GM18520 (cell line): ENCODE results near the gene PPAN.

Source experiments
- ATAC-seq: cut with Tn5 transposase; IDR thresholded peaks from one replicate; pipeline ENCODE4 v1.9.1; 2021; ENCODE audit not compliant: unreplicated experiment

PPAN gene, protein sequence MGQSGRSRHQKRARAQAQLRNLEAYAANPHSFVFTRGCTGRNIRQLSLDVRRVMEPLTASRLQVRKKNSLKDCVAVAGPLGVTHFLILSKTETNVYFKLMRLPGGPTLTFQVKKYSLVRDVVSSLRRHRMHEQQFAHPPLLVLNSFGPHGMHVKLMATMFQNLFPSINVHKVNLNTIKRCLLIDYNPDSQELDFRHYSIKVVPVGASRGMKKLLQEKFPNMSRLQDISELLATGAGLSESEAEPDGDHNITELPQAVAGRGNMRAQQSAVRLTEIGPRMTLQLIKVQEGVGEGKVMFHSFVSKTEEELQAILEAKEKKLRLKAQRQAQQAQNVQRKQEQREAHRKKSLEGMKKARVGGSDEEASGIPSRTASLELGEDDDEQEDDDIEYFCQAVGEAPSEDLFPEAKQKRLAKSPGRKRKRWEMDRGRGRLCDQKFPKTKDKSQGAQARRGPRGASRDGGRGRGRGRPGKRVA

DNA sequence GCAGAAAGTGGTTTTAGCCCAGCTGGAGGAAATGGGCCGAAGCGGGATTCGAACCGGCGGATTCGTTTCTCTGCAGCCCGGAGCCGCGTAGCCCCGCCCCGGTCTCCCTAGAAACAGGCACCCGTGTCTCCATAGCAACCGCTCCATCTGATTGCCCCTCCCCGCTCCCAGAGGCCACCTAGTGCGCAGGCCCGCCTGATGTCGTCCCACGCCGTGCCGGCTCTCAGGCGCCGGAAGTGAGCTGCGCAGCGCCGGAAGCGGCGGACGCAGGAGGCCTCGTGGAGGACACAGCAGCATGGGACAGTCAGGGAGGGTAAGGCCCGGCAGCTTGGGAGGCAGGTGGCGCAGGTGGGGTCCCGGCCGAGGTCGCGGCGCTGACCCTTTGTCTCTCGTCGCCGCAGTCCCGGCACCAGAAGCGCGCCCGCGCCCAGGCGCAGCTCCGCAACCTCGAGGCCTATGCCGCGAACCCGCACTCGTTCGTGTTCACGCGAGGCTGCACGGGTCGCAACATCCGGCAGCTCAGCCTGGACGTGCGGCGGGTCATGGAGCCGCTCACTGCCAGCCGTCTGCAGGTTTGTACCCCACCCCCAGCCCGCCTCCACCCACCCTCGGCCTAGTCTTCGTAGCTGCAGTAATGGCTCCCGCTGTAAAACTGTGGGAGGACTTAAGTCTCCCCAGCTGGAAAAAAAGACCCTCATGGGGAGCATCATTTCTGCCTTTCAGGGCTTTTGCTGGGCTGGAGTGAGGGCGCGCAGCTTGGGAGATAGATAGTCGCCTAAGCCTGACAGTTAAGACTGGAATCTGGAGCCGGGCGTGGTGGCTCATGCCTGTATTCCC is at the start of gene PPAN:
Gene PPAN, plus strand, starts transcription at position 263 of the 837 bp plus-strand sequence. Its CDS starts 33 bp downstream, at position 296.
- ATAC-seq = peak; percentile 39

DNA sequence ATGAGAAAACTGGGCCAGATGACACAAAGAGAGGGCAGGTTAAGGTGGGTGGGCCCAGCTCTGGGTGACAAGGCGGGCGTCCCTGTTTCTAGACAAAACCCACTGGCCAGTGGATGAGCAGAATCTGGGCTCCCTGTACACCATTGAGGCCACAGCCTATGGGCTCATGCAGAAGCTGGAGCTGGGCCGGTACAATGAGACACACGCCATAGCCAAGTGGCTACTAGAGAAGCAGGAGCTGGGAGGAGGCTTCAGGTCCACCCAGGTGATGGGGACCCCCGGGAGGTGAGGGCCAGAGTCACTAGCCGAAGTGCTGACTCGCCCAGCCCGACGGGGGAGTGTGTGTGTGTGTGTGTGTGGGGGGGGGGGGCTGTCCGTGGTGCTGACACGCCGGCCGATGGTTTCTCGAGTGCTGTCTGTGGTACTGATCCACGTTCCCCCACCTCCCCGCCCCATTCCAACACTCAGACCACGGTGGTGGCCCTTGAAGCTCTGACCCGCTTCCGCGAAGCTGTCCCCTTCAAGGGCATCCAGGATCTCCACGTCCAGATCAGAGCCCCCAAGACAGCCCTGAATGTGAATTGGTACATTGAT is 44.3 kb upstream of the PPAN start:
- no peak for ATAC-seq

DNA sequence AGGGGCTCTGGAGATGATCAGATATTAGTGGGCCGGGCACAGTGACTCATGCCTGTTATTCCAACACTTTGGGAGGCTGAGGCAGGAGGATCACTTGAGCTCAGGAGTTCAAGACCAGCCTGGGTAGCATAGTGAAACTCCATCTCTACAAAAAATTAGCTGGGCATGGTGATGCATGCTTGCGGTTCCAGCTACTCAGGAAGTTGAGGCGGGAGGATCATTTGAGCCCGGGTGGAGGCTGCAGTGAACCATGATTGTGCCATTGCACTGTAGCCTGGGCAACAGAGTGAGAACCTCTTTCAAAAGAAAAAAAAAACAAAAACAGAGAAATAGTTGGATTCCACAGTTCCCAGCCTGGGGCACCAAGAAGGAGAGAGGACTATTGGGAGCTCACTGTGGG is 38.0 kb upstream of the PPAN start:
- ATAC-seq = no peak

DNA sequence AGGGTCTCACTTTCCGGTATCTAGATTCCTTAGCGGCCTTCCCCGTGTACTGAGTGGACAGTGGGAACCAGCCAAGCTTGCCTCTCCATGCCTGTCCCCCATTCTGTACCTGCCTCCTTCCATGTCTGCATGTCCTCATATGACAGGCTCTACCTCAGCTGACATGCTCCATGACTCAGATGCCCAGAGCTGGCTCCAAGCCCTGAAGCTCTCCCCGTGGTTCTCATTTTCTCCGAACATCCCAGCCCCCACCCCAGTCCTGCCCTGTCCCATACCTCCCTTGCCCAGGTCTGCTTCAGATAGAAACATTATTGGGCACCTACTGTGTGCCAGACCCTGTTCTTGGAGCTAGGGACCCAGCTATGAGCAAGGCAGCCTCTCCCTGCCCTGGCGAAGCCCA is 37.1 kb upstream of the PPAN start:
- ATAC-seq = no peak

DNA sequence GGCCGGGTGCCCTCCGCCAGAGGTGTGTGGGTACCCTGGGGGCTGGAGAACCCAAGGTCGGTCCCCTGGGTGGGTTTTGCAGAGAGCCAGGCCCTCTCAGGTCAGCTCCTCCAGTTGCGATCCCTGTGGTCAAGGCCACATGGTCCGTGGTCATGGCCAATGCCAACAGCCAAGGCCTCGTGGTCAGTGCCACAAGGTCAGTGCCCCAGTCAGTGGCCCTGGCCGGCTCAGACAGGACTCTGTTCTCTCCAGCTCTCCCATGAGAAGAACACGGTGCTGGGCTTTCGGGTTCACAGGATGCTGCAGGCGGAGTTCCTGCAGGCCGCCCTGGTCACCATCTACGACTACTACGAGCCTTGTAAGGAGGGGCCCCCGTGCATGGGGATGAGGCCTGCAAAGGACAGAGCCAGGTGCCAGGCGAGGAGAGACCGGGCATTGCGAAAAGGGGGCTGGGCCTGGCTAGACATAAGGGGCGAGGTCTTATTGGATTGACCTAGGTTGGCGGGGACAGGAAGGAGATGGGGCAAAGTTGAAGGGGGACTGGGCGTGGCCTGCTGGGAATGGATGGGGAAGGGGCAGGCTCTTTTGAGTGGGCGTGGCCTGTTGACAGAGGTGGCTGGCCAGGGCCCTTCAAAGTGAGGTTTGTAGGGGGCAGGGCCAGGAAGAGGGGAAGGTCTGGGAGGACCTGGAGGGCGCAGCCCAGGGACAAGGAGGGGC is 35.3 kb upstream of the PPAN start:
- ATAC-seq = no peak

DNA sequence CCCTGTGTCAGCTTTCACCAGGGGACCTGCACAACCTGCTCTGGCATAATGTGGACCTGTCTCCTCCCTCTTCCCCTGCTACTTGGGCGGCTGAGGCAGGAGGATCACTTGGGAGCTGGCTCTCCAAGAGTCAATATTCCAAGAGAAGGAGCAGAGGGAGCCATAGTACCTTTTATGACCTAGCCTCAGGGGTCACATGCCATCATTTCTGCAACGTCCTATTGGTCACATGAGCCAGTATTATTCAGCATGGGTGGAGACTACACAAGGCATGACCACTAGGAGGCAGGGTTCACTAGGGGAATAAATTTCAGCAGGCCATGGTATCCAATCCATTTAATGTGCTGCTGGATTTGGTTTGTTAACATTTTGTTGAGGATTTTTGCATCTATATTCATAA is 32.0 kb upstream of the PPAN start:
- no peak for ATAC-seq

DNA sequence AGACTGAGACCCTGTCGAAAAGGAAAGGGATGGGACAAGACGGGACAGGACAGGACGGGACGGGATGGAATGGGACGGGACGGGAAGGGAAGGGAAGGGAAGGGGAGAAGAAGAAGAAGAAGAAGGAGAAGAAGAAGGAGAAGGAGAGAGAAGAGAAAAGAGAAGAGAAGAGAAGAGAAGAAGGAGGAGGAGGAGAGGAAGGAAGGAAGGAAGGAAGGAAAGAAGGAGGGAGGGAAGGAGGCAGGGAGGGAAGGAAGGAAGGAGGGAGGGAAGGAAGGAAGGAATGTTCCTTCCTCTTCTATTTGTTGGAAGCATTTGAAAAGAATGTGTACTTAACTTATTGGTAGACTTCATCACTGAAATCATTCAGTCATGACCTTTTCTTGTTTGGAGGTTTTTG is 29.6 kb upstream of the PPAN start:
- ATAC-seq = no peak

DNA sequence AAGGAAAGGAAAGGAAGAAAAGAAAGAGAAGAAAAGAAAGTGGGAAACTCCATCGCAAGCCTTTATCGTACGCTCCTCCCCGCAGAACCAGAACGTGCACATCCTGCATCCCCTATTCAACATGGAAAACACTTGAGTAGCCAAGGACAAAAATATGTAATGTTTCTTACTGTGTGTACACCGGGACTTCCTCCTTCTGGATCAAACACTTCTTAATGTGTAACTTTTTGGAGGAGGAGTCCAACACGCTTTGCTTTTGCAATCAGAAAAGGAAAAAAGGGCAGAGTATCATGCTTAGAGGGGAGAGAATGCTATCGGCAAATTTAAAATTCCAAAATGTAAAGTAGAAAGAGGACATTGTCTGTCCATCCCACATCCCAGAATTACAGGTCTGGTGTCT is 27.8 kb upstream of the PPAN start:
- ATAC-seq = no peak

DNA sequence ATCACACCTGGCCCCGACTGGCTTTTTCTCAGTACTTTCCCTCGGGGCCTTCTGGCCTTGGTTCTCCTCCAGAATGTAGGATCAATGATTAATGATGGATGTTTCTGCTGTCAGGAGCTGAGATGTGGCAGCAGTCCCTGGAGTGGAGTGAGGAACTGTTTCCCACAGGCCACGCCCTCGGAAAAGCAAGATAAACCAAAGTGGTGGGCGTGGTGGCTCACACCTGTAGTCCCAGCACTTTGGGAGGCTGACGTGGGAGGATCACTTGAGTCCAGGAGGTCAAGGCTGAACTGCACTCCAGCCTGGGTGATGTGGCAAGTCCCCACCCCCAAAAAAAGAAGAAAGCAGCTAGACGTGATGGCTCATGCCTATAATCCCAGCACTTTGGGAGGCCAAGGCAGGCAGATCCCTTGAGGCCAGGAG is 27.1 kb upstream of the PPAN start:
- ATAC-seq = no peak

DNA sequence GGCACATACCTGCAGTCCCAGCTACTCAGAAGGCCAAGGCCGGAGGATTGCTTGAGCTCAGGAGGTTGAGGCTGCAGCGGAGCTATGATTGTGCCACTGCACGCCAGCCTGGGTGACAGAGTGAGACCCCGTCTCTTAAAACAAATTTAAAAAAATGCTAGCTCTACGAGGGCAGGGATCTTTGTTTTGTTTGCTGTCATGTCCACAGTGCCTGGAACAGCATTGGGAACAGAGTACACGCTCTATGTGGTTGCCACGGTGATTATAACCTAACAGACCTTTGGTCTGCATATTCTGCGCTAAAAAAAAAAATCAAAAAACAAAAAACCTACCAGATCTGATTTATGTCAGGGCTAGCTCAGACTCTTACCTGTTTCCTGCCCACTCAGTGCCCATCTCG is 22.3 kb upstream of the PPAN start:
- ATAC-seq = no peak

DNA sequence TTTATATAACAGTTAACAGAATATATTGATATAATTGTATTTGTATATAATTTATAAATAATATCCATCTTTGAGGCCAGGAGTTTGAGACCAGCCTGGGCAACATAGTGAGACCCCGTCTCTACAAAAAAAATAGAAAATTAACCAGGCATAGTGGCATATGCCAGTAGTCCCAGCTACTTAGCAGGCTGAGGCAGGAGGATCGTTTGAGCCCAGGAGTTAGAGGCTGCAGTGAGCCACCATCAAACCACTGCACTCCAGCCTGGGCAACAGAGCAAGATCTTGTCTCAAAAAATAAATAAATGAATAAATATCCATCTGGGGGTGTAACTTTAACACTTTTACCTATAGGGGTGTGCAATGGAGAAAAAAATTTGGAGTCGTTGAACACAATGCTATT is 21.4 kb upstream of the PPAN start:
- ATAC-seq = no peak

DNA sequence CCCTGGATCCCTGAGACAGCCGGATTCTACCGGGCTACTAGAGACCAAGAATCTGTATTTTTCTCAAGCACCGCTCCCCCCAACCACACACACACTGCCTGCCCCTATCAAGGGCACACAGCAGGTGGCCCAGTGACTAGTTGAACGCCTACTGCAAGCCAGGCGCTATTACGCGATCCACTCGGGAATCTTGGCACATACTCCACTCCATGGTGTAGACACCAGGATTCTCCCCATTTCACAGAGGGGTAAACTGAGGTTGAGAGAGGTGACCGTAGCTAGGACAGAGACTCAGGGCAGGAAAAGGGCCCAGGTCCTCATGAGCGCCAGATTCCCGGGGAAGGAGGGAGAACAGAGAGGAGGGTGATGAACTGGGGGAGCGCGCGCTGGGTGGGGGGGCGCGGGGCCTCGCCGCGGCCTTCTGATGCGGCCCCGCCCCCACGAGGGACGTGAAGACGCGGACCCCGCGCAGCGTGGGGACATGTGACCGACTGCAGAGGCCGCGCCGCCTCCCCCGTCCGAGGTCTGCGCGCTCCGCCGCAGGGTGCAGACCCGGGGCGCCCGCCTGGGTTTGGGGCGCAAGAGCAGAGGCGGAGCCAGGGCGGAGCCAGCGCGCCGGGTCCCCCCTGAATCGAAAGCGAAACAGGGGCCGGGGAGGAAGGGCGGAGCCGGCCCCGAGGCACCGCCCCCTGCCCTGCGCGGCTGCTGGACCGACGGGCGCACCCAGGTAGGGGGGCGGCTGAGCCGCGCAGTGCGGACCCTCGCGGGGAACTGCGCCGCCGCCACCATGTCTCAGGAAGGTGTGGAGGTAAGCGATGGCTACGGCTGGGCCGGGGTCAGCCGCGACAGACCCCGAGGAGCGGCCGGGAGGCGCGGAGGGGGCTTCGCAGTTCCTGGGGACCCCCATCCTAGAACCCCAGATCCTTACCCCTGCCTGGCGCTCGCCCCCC is 20.2 kb upstream of the PPAN start, which contains the start of gene SHFL:
Gene SHFL, plus strand, starts transcription at position 677 of the 950 bp plus-strand sequence. Its CDS starts 111 bp downstream, at position 788.
- ATAC-seq = peak; percentile 80

DNA sequence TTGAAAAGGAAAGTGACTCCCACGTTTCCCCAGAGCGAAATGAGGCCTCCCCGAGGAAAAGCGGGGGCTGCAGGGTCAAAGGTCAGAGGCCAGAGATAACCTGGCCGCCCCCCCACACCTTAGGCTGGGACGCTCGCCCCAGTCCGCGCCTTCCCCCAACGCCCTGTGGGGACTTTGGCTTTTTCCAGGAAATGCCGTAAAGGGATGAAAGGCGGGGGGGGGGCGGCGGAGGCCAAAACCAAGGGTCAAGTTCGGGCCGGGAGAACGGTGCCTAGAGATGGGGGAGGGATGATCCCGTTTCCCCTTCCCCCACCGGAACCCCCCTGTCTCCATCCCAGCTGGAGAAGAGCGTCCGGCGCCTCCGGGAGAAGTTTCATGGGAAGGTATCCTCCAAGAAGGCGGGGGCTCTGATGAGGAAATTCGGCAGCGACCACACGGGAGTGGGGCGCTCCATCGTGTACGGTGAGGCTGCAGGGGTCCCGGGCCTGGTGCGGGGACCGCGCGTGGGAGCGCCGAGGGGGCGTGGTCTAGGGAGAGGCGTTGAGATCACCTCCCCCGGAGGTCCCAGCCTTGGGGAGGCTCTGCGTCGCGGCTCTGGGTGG is 19.5 kb upstream of the PPAN start:
- ATAC-seq = no peak

DNA sequence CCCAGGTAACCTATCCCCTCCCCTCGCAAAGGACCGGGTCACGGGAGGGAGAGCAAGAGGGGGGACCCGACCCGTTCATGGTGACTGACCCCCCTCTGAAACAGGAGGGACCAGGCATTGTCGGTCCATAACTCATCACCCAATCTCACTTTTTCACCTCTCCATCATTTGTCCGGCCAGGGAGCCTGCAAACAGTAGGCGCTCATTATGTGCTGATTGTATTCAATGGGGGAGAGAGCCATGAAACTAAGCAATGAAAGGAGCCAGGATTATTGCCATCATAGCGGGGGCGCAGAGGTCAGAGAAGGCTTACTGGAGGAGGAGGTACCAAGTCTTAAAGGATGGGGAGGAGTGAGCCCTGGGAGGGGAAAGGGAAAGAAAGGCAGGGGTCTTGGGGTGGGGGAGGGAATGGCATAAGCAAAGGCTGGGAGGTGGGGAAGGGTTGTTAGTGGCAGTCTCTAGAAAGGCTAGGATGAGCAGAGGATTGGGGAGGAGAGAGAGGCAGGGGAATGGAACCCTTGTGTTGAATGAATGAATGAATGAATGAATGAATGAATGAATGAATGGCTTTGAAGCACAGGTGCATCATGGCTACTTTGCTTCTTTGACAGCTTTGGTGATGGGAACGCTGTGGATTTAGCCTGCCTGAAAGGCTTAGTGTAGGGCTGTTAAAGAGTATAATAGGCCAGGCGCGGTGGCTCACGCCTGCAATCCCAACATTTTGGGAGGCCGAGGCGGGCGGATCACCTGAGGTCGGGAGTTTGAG is 18.7 kb upstream of the PPAN start:
- no peak for ATAC-seq

DNA sequence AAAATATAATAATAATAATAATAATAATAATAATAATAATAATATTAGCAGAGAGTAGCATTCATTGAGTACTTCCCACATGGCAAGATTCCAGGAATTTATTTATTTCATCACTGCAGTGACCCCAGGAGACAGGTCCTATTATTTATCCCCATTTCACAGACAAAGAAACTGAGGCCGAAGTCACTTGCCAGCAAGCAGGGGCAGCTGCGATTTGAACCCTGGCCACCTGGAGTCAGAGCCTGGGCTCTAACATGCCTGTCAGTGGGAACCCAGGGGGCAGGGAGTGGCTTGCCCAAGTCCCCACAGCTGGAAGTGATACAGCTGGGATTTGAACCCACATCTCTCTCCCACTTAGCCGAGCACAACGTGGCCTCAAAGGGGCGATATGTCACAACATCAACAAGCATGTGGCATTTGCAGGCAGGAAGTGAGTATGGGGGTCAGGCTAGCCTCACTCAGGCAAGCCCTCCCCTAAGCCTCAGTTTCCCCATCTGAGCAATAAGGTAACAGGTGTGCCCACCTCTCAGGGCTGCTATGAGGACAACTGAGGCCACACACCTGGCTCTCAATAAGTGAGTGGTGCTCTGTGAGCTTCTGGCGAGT is 17.1 kb upstream of the PPAN start:
- no peak for ATAC-seq

DNA sequence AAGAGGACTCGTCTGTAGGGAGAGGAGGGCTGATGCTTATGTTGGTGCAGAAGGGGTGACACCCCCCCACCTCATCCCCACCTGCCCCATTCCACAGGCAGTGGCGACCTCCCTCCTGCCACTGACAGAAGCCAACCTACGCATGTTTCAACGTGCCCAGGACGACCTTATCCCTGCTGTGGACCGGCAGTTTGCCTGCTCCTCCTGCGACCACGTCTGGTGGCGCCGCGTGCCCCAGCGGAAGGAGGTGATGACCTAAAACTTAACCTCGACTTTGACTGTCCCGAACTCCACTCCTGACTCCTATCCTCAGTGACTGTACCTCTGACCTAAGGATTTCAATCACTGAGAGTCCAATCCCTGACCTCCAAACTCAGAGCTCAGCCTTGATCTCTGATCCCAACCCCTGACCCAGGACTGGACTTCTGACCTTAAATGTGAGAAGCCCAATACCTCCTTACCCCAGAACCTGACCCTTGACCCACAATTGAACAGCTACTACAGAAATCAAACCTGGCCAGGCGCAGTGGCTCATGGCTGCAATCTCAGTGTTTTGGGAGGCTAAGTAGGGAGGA is 16.3 kb upstream of the PPAN start:
- no peak for ATAC-seq

DNA sequence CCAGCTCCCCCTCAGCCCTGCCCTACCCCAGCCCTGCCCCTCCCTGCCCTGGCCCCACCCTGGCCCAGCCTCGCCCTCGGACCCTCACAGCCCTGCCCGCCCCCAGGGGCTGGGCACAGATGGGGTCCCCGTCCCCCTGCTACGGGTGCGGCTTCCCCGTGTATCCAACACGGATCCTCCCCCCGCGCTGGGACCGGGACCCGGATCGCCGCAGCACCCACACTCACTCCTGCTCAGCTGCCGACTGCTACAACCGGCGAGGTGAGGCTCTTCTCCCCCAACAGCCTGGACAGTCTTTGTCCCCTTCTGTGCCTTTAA is 14.8 kb upstream of the PPAN start:
- no peak for ATAC-seq
